Measurements from ENCODE around the gene GPR3. TPM values are rescaled to one million over a fixed set of nuclear protein-coding genes. Genes with fewer than 3 reads are reported as not detected.
A peak's percentile ranks its signal among the peaks of the same experiment; 100 is the strongest.

GPR3 gene
- total RNA-seq, 1 donor from 2014 or later, result 7.0 TPM

DNA sequence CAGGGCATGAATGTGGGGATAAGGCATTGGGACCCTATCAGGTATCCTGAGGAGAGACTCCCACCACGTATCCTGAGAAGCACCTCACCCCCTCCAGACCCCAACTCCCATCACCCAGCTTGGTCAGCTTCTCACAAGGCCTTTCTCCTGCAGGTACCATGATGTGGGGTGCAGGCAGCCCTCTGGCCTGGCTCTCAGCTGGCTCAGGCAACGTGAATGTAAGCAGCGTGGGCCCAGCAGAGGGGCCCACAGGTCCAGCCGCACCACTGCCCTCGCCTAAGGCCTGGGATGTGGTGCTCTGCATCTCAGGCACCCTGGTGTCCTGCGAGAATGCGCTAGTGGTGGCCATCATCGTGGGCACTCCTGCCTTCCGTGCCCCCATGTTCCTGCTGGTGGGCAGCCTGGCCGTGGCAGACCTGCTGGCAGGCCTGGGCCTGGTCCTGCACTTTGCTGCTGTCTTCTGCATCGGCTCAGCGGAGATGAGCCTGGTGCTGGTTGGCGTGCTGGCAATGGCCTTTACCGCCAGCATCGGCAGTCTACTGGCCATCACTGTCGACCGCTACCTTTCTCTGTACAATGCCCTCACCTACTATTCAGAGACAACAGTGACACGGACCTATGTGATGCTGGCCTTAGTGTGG lies 1.3 kb downstream of the GPR3 start:
- Mint-ChIP-seq H3K9me3 (no peaks in the 10 kb centered on the region), H3K27me3 (ENCODE audit: low read depth) (peaks cover 2% of the 10 kb centered on the region), H3K27ac (ENCODE audit: unreplicated experiment) (no peak overlapping the region), H3K36me3 (ENCODE audit: low read depth) (no peaks in the 10 kb centered on the region), H3K4me1 (peaks cover 29% of the 10 kb centered on the region), H3K4me3 (peak overlapping the region; percentile 94)
- TF ChIP-seq, protein P1, sequence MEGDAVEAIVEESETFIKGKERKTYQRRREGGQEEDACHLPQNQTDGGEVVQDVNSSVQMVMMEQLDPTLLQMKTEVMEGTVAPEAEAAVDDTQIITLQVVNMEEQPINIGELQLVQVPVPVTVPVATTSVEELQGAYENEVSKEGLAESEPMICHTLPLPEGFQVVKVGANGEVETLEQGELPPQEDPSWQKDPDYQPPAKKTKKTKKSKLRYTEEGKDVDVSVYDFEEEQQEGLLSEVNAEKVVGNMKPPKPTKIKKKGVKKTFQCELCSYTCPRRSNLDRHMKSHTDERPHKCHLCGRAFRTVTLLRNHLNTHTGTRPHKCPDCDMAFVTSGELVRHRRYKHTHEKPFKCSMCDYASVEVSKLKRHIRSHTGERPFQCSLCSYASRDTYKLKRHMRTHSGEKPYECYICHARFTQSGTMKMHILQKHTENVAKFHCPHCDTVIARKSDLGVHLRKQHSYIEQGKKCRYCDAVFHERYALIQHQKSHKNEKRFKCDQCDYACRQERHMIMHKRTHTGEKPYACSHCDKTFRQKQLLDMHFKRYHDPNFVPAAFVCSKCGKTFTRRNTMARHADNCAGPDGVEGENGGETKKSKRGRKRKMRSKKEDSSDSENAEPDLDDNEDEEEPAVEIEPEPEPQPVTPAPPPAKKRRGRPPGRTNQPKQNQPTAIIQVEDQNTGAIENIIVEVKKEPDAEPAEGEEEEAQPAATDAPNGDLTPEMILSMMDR (conservative IDR thresholded peaks at IDR 0.05), result no peak
- no peak for DNase-seq (ENCODE audit: low read depth, low spot score)

DNA sequence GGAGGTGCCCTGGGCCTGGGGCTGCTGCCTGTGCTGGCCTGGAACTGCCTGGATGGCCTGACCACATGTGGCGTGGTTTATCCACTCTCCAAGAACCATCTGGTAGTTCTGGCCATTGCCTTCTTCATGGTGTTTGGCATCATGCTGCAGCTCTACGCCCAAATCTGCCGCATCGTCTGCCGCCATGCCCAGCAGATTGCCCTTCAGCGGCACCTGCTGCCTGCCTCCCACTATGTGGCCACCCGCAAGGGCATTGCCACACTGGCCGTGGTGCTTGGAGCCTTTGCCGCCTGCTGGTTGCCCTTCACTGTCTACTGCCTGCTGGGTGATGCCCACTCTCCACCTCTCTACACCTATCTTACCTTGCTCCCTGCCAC lies 1.8 kb downstream of the GPR3 start:
- Mint-ChIP-seq H3K27ac (ENCODE audit: unreplicated experiment) (no peak overlapping the region), H3K4me3 (peak overlapping the region; percentile 94), H3K36me3 (ENCODE audit: low read depth) (no peaks in the 10 kb centered on the region), H3K4me1 (peaks cover 34% of the 10 kb centered on the region), H3K27me3 (ENCODE audit: low read depth) (peaks cover 2% of the 10 kb centered on the region), H3K9me3 (no peaks in the 10 kb centered on the region)
- TF ChIP-seq, protein P1 (conservative IDR thresholded peaks at IDR 0.05), result no peak
- no peak for DNase-seq (ENCODE audit: low read depth, low spot score)

DNA sequence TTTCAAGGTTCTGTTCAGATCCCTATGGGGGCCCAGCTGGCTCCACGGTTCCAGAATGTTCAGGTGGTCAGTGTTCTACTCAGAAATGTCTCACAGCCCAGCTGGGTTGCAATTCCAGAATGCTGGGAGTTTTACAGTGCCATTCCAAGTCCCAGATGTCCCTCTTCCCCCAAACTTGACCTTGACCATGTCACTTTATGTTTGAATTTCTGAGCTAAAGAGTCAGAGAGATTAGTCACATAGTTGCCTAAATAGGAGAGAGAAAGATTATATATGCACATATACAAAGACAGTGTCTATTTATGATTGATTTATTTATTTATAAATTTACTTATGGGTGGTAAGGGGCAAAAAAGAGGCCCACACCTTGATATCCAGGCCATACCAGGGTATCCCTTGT lies 2.5 kb downstream of the GPR3 start:
- peaks cover 41% of the 10 kb centered on the region for H3K4me1 Mint-ChIP-seq
- TF ChIP-seq, protein P1 (conservative IDR thresholded peaks at IDR 0.05), result no peak
- no peaks in the 10 kb centered on the region for H3K9me3 Mint-ChIP-seq
- H3K27me3 Mint-ChIP-seq (ENCODE audit: low read depth), result peaks cover 2% of the 10 kb centered on the region
- H3K36me3 Mint-ChIP-seq (ENCODE audit: low read depth), result no peaks in the 10 kb centered on the region
- peak overlapping the region; percentile 94 for H3K4me3 Mint-ChIP-seq
- DNase-seq (ENCODE audit: low read depth, low spot score), result no peak
- no peak overlapping the region for H3K27ac Mint-ChIP-seq (ENCODE audit: unreplicated experiment)

DNA sequence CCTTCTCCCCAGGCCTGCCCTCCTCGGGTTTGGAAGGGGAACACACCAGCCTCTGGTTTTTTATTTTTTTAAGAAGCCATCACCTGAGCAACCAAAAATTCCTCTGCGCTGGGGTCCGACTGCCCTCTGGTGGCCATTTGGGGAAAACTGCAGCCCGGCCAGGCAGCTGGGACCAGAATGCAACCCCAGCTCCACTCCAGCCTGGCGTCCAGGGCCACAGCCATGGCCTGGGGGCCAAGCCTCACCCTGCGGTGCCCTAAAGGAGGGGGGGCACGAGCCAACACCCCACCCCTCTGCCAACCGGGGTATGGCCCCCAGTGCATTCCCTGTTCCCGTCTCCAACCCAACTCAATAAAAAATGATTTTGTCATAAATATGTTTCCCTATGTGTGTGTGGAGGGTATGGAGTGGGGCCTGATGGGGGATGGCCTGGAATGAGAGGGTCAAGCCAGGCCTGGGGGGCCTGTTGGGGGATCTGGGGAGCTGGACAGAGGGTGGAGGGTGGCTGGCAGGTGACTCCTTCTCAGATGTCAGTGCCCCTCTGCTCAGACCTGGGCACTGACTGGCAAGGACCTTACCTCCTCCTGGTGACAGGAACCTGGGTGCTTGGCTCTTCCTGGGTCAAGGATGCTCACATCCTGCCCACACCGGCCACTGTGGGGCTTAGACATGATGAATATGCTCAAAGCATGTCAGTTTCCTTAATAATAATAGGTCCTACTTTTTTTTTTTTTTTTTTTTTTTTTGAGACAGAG lies 3.2 kb downstream of the GPR3 start:
- peak; percentile 74 for DNase-seq (ENCODE audit: low read depth, low spot score)

DNA sequence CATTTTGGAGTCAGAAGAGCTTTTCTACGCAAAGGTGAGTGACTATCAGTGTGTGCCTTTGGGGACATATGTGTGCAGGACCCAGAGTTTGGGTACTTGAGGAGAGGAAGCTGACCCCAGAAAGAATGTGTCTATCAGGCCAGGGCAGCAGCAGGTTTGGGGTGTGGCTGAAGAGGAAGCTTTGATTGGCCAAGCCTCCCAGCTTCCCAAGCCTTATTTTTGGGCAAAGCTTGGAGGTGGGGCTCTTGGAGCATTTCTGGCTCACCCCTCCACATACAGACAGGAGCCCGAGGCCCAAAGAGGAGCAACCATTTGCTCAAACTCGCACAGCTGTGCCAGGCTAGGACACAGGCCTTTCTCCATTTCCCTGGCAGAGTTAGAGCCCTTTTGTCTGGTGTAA lies 4.7 kb downstream of the GPR3 start:
- H3K4me3 Mint-ChIP-seq, result no peak overlapping the region
- H3K27ac Mint-ChIP-seq (ENCODE audit: unreplicated experiment), result no peak overlapping the region
- DNase-seq (ENCODE audit: low read depth, low spot score), result no peak
- peaks cover 51% of the 10 kb centered on the region for H3K4me1 Mint-ChIP-seq
- TF ChIP-seq, protein P1 (conservative IDR thresholded peaks at IDR 0.05), result no peak
- peaks cover 2% of the 10 kb centered on the region for H3K27me3 Mint-ChIP-seq (ENCODE audit: low read depth)
- no peaks in the 10 kb centered on the region for H3K9me3 Mint-ChIP-seq
- H3K36me3 Mint-ChIP-seq (ENCODE audit: low read depth), result no peaks in the 10 kb centered on the region

More for the DNA sequence above, 3.2 kb downstream of the GPR3 start:
- H3K27ac Mint-ChIP-seq (ENCODE audit: unreplicated experiment), result no peak overlapping the region
- H3K36me3 Mint-ChIP-seq (ENCODE audit: low read depth), result no peaks in the 10 kb centered on the region
- H3K9me3 Mint-ChIP-seq, result no peaks in the 10 kb centered on the region
- peaks cover 2% of the 10 kb centered on the region for H3K27me3 Mint-ChIP-seq (ENCODE audit: low read depth)
- H3K4me1 Mint-ChIP-seq, result peaks cover 48% of the 10 kb centered on the region
- TF ChIP-seq, protein P1 (conservative IDR thresholded peaks at IDR 0.05), result peak; percentile 98
- peak overlapping the region; percentile 94 for H3K4me3 Mint-ChIP-seq

Measured in neural crest cell (in vitro differentiated cells).